GM19043 (cell line): ENCODE measurements around the gene ZBTB20.

Source experiments
- ATAC-seq: cut with Tn5 transposase; IDR thresholded peaks from one replicate; pipeline ENCODE4 v1.9.1; 2021; ENCODE audit warnings: low read depth; ENCODE audit not compliant: unreplicated experiment

Gene ZBTB20

GRCh38 chr3:114796796-114797195, 350.3 kb downstream of the ZBTB20 start:
- no peak for ATAC-seq

DNA sequence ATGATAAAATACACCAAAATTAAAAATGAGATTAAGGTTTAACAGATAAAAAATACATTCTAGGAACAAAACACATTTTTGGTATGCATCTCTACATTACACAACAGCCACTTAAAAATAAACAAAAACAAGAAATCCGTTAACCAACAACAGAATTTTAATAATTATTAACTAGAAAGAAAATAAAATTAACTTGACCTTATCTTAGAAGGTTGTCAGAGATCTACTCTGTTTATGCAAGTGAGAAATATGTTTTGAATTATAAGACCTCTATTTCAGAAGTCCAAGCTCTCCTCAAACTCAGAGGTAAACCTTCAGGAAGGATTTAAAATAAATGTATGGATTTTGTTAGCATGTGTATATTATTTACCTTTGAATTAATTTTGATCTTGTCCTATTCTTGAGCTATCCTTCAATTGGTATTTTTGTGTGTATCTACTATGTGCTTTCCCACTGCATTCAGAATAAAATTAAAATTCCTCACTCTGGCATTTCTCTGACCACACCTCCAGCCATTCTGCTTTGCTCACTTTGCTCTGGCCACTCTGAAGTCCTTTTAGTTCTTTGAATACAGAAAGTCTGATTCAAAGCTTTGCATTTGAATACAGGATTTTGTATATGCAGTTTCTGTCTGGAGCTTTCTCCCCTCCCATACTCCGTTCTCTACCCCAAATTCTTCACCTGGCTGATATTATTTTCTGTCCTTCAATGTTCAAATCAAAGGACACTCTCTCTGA, 352.0 kb downstream of the ZBTB20 start:
- no peak for ATAC-seq

DNA sequence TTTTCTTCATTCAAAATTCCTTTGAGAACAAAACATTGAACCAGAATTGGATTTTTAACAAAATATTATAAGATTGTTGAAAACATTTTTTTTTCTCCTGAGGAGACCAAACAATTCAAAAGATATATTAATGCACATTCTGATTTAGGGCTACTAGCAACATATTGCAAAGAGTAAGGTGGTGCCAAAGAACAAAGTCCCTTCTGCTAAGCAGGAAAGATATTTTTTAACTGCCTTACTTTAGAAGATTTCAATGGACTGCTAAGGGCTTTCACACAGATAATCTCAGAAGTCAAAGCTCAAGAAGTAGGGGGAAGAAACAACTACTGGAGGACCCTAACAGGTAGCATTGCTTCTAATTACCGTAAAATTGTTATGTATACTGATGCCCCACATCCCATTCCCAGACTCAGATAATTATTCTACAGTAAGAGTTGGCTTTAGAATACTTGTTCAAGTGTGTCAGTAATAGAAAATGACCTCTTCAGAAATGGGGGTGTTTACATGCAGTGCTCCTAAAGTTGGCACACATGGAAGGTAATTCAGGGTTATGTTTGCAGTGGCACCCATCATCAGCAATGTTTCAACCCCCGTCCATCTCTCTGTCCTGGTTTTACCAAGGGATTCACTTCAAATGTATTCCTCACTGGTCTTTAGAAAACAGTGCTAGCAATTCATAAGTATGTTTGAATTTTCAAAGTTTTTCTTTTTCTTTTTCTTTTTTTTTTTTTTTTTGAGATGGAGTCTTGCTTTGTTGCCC, 354.7 kb downstream of the ZBTB20 start:
- ATAC-seq = no peak

- no peak for ATAC-seq
Observed at GRCh38 chr3:114790752-114791151, 356.3 kb downstream of the ZBTB20 start.

- ATAC-seq = no peak
Observed at GRCh38 chr3:114789803-114790202, 357.3 kb downstream of the ZBTB20 start.

GRCh38 chr3:114775395-114775794, 371.7 kb downstream of the ZBTB20 start:
- no peak for ATAC-seq

GRCh38 chr3:114770874-114771273, 376.2 kb downstream of the ZBTB20 start:
- ATAC-seq = no peak

GRCh38 chr3:114764056-114764492, 383.0 kb downstream of the ZBTB20 start:
- ATAC-seq = no peak

GRCh38 chr3:114762144-114762543, 384.9 kb downstream of the ZBTB20 start:
- ATAC-seq = no peak

DNA sequence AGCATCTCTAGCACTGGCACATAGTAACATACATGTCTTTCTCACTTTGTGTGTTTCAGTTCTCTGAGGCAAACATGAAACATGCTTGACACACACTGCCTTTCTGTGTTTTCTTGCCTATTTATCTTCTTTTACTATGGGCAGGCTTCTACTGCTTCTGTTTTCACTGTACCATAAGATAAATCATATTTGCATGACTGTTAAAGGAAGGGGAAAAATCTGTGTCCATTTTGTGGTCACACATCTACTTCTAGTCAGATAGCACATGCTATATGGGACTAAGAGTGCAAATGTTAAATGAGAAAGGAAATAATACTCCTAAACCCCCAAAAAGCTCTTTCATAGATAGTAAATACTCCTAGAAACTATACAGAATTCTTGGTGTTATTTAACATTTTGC, 386.4 kb downstream of the ZBTB20 start:
- no peak for ATAC-seq

- no peak for ATAC-seq
Observed at GRCh38 chr3:114758831-114759699, 388.0 kb downstream of the ZBTB20 start.

GRCh38 chr3:114756506-114757279, 390.4 kb downstream of the ZBTB20 start:
- peak; percentile 83 for ATAC-seq

- ATAC-seq = no peak
Observed at GRCh38 chr3:114746502-114746901, 400.6 kb downstream of the ZBTB20 start.

- no peak for ATAC-seq
Observed at GRCh38 chr3:114745322-114746240, 401.5 kb downstream of the ZBTB20 start.

GRCh38 chr3:114743746-114744485, 403.2 kb downstream of the ZBTB20 start:
- no peak for ATAC-seq

- ATAC-seq = no peak
Observed at GRCh38 chr3:114741066-114741465, 406.0 kb downstream of the ZBTB20 start.

GRCh38 chr3:114739627-114740026, 407.5 kb downstream of the ZBTB20 start:
- ATAC-seq = no peak

DNA sequence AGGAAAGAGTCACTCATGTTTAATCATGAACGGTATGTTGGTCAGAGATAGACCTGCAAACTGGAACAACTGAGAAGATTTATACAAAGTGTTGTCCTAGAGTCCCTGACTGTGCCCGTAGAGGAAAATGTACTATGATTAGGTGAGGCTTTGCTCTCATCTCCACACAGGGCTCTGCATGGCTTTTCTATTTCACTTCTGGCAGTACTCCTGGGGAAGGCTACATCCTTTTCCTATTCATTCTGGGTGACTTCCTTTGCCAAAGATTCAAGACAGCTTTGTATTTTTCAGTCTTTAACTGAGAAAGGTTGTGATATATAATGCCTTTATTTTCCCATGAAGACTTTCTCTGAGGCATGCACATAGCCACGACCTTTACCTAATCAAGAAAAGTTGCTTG, 414.7 kb downstream of the ZBTB20 start:
- no peak for ATAC-seq

DNA sequence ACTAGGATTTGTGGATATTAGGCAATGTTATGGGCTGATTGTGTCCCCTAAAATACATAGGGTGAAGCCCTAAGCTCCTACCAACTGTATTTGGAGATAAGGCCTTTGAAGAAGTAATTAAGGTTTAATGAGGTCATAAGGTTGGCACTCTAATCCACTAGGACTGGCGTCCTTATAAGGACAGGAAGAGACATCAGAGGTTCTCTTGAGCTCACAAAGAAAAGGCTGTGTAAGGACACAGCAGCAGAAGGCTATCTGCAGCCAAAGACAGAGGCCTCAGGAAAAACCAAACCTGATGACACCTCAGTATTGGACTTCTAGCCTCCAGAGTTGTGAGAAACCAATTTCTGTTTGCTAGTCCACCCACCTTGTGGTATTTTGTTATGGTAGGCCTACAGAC, 416.7 kb downstream of the ZBTB20 start:
- ATAC-seq = no peak
